NOMO-1 treated with dmso at 0.1 percent for 144 hours (cell line): ENCODE measurements around the gene CTPS2.
"Not testable (repeated sequence)": the region's sequence is repeated elsewhere in the genome, so short reads cannot be mapped to it uniquely, and the experiment has no call there.

Source experiments
- DNase-seq: peaks from one replicate; lab custom pipeline; 2025; ENCODE audit not compliant: unreplicated experiment; lab: John Stamatoyannopoulos, UW

Gene CTPS2, protein sequence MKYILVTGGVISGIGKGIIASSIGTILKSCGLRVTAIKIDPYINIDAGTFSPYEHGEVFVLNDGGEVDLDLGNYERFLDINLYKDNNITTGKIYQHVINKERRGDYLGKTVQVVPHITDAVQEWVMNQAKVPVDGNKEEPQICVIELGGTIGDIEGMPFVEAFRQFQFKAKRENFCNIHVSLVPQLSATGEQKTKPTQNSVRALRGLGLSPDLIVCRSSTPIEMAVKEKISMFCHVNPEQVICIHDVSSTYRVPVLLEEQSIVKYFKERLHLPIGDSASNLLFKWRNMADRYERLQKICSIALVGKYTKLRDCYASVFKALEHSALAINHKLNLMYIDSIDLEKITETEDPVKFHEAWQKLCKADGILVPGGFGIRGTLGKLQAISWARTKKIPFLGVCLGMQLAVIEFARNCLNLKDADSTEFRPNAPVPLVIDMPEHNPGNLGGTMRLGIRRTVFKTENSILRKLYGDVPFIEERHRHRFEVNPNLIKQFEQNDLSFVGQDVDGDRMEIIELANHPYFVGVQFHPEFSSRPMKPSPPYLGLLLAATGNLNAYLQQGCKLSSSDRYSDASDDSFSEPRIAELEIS

DNA sequence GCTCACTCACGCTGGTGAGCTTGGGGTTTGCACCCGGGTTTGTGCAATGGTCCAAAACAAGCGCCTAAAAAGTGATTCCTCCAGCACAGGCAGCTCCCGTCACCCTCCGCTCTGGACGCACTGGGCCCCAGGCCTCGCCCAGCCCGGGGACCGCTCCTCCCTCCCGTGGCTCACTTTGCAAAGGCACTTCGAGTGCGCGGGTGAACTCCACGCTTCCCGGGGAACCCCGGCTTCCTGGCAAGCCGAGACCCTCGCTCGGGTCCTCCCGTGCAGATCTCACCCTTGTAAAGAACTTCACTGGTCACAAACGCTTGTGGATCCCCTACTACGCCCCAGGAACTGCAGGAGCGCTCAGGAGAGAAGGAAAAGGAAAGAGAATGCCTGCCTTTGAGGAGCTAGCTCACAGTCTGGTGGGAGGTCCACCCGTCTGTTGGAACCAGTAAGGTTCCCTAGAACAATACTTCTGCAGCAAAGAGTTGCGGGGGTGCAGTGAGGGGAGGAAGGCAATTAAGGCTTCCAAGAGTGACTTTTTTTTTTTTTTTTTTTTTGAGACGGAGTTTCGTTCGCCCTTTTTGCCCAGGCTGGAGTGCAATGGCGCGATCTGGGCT lies at the start of gene CTPS2:
Gene CTPS2, minus strand, starts transcription at position 122 of the 608 bp plus-strand sequence. CDS start 9,767 bp downstream, outside the sequence.
- peak; percentile 85 for DNase-seq

DNA sequence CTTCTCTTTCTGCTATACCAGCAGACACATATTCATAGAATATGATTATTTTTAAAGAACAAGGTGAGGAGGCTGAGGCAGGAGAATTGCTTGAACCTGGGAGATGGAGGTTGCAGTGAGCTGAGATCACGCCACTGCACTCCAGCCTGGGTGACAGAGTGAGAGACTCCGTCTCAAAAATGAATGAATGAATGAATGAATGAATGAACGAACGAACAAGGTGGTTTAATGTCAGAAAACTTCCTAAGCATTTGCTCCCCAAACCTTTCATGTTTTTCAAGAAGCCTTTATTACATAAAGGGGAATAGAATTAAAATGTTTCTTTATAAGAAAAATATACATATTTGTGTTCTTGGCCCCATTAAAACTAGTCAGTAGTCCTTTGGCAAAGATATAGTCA lies 49.0 kb upstream of the CTPS2 start:
- DNase-seq, result not testable (repeated sequence)

DNA sequence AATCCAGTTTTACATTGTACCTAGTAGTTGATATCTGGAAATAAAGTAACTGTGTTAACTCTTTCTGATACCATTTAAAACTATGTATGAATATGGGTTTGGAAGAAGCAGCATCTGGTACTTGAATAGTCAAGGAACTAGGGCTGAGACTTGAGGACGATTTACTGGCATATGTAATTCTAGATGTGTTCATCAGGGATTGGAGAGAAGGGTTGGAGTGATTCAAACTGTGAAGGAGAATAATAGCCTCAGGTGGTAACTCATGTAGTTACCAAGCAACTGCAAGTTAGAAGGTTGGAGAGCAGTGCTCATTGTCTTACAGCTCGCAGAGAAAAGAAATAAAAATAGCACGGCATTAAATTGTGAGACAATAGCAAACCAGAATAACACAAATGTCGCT lies 44.3 kb upstream of the CTPS2 start:
- no peak for DNase-seq

DNA sequence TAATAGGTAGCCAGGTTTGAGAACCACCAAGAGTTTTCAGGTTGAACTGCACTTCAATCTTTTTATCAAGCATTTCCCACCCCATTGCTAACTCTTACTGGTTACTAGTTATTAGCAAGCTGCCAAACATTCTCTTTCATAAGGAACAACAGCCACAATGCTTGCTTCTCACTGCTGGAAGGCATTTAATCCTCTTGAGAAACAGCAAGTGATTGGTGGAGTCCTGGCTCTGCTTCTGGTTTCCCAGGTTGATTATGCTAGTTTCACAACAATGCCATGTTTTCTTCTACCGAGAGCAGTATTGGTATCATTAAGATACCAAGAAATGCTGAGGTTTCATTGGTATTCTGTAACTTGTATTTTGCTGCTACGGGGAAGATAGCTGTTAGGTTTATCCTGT lies 41.5 kb upstream of the CTPS2 start:
- no peak for DNase-seq

DNA sequence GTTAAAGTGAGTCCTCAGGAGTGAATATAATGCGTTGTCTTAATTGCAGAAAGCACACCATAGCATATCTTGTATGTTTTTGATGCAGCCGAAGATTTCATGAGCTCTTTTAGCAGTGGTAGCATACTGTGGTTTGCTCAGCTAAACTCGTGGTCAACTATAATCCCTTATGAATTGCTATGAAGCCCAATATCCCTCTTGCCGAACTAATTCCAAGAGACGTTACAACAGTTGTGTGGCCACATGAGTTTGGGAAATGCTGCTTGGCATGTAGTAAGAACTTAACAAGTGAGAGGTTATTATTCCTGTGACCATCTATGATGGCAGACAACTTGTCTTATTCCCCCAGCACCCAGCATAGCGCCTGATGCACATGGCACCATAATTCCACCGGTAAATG lies 37.7 kb upstream of the CTPS2 start:
- DNase-seq, result no peak

DNA sequence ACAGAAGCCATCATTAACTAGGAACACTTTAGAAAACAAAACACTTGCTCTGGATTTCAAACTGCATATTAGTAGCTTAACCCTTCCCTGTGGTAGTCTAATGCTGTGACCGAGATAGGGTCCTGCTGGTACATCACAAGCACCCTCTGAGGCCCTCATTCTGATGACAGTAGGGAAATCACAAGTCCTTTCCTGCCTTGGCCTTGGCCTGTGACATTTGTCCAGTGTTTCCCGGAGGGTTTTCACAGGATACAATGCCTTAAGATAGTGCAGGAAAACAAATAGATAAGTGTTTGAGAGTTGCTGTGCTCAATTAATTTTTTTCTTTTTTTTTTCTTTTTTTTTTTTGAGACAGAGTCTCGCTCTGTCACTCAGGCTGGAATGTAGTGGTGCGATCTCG lies 36.0 kb upstream of the CTPS2 start:
- no peak for DNase-seq

DNA sequence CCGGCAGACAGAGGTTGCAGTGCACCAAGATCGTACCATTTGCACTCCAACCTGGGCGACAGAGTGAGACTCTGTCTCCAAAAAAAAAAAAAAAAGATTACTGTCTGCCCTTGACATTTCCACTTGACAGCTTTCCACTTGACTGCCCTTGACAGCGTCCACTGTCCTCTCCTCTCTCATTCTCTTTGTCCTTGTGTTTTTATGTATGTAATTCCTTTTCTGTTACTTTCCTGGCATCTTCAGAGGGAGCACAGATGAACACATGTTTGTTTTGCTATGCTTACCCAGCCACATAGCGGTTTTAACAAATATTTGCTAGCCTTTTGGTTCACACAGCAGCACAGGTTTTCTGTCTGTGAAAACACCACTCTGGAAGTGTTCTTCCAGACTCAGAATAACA lies 33.2 kb upstream of the CTPS2 start:
- no peak for DNase-seq

DNA sequence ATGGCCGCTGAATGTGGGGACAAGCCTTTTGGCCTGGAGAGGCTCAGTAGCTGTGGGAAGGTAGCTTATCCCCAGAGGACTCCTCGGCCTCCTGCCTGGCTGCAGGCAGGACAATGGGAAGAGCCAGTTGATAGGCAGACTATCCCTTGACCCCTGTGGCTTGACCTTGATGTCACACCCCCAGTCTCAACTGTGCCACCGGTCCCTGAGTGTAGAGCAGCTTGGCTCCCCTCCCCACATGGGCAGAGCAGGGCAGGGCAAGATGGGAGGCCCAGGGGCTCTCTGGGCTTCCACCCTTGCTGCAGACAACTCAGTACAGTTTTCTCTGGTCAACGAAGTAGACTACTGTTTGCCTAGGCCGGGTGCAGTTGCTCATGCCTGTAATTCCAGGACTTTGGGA lies 32.6 kb upstream of the CTPS2 start:
- no peak for DNase-seq

DNA sequence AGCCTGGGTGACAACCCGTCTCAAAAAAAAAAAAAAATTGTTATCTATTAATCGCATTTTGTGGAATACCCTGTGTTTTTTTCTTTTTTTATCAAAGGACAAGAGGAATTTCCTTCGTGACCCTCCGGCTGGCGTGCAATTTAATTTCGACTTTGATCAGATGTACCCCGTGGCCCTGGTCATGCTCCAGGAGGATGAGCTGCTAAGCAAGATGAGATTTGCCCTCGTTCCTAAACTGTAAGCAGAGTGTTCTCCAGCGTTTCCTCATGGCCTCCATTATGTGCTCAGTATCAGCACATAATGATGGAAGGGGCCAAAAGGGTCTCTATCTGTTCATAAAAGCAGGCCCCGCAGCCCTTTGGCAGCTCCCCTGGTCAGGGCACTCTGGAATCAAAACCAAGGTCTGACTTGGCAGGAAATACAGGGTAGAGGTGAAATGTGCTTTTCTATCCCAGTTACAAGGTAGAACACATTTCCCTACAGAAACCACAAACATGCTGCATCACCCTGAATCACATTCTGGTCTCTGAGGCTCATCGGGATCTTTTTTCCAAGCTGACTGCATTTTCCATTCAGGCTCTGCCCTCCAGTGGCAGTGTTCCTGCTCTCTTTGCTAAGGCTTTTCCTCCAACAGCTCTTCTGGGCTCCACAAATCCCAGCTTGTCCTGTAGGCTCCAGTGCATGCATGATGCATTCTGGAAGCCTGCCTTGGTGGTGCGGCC lies 31.3 kb upstream of the CTPS2 start:
- no peak for DNase-seq

DNA sequence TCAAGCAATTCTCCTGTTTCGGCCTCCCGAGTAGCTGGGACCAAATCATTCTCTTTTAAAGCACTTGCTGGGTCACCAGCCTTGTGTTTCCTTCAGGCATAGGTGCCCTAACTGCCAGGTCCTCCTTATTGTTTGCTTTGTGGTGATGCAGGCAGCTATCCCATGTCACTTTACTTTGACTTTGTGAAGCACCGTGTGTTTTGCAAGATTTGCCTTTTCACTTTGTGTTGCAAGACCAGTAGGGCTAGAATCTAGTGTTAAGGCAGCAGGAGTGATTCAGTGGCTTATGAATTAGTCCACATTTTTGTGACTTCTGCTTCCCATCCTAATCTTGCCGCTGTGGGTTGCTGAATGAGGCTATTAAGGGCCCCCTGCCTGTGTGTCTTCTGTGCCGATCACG lies 27.1 kb upstream of the CTPS2 start:
- peak; percentile 65 for DNase-seq

DNA sequence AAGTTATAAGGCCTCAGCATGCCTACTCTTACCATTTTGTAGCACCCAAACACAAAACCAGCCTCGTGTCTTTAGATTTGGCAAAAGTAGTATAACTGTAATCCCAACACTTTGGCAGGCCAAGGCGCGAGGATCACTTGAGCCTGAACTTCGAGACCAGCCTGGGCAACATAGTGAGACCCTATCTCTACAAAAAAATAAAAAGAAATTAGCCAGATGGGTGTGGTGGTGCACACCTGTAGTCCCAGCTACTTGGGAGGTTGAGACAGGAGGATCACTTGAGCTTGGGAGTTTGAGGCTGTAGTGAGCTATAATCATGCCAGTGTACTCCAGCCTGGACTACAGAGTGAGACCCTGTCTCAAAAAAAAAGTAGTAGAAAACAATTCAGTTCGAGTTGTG lies 24.6 kb upstream of the CTPS2 start:
- DNase-seq, result no peak

DNA sequence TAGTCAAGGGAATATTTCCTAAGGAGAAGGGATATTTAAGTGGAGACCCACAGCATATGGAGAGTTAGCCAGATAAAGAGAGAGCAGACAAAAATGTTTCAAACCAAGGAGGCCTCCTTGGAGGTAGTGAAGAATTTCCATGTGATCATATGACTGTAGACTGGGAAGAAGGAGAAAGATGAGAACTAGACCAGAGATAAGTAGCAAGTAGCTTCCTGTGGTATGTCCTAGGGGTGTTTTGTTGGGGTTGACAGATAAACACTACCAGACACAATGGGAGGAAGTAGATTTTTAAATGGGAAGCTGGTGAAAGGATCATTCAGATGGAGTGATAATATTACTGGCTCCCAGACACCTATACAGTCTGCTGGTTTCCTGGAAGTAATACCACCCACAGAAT lies 20.5 kb upstream of the CTPS2 start:
- no peak for DNase-seq

DNA sequence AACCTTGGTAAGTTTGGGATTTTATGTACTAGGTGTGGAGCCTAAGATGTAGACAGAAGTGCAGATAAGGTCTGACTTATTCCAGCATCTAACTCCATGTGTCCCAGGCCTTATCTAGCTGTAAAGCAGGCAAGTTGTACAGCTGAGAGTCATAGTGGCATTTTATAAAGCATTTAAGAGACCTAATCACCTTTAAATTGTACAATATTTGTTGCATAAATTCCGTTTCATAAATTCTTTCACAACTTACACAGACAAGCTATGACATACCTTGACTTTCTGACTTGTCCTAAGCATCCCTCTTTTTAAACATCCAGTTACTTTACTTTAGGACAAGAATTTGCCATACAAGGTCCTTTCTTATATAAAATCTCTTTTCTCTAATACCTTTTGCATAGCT lies 18.0 kb upstream of the CTPS2 start:
- no peak for DNase-seq

DNA sequence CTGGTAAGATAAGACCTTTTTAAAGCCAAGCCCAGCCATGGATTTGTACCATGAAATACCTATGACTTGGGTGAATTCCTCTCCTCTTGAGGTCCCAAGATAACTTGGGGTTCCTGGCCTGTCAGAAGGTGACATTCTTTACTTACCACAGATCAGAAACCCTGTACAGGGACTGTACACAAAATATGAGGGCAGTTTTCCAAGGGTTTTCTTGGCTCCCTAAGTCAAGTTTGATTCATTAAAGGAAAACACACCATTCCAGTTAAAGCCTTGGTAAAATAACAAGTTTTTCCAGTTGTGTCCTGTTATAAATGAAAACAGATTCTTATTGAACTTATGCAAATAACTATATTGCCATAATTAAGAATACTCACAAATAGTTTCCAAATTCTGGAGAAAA lies 15.2 kb upstream of the CTPS2 start:
- DNase-seq, result no peak

DNA sequence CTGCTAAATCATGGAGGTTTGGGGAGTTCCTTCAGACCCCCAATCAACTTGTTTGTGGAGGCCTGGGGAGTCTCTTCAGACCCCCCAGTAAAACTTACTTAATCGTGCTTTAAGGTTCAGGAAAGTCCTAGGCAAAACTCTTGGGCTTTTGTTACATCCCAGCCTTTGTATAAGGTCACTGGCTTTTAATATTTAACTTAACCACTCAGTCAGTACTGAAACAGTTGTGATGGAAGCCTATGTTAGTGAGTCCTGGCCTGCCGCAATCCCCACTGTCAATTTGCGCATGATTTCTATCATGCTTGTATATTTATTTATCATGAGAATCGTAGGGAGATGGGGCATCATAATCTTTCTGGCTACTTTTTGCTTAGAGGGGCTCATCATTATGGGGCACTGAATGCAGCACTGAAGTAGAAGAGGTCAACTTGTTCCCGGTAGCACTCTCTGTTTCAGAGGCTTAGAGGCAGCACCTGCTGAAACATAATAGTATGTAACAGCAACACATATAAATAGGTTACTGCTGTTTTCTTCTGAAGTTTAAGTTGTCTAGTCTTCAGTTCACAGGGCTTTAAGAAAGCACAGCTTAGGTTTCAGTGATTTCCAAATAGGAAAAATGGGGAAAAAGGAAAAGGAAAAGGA lies 14.0 kb upstream of the CTPS2 start:
- not testable (repeated sequence) for DNase-seq

DNA sequence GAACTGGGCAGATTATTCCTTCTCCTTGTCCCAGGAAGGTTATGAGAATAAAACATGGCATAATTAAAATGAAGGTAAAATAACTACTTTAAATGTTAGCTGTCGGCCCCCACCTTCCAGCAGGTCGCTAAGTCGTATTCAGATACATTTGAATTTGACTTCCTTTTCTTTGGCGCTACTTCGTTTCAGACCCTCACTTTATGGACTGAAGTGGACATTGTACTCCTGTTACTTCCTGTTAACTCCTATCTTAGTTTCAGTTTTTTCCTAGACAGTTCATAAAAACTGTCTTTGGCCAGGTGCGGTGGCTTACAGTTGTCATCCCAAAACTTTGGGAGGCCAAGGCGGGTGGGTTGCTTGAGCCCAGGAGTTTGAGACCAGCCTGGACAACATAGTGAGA lies 12.6 kb upstream of the CTPS2 start:
- no peak for DNase-seq

DNA sequence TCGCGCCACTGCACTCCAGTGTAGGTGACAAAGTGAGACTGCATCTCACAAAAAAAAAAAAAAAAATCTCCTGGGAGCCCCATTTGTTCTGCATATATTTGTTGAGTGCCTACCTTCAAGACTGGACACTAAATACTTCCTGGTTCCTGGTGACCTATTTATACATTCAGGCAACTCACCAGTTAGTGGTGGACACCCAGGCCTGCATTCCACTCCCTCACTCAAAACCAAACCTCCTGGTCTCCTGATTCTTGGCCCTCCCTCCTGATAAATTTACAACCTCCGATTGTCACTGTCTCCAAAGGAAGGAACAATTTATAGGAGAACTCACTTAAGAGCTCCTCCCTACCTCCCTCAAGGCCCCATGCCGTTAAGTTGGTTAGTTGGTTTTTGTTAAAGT lies 10.0 kb upstream of the CTPS2 start:
- no peak for DNase-seq

DNA sequence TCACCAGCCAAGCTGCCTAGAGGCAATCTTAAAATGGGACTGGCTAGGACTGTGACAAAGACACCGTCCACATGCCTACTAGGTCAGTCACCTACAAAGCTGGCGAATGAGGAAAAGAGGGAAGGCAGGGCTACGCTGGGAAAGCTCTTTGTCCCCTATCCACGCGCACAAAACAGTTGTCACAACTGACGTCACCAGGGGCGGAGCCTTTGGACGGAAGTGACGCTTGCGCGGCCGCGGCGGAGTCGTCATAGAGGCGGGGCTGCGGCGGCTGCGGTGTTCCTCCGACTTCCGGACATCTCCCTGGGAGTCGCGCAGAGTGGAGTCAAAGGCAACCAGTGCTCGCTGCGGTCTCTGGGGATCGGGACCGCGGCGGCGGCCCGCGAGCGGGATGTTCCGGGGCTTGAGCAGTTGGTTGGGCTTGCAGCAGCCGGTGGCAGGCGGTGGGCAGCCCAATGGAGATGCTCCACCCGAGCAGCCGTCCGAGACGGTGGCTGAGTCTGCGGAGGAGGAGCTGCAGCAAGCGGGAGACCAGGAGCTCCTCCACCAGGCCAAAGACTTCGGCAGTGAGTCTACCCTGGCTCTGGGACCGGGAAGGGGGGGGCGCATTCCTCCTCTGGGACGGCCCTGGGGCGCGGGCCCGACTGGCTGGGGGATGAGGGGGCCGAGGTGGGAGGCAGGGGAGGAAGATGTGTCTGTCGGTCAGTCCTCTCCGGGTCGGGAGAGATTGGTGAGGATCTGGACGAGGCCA lies 7.0 kb upstream of the CTPS2 start, which contains the start of gene SYAP1:
Gene SYAP1, plus strand, starts transcription at position 279 of the 751 bp plus-strand sequence. Its CDS starts 113 bp downstream, at position 392.
- peak; percentile 89 for DNase-seq

DNA sequence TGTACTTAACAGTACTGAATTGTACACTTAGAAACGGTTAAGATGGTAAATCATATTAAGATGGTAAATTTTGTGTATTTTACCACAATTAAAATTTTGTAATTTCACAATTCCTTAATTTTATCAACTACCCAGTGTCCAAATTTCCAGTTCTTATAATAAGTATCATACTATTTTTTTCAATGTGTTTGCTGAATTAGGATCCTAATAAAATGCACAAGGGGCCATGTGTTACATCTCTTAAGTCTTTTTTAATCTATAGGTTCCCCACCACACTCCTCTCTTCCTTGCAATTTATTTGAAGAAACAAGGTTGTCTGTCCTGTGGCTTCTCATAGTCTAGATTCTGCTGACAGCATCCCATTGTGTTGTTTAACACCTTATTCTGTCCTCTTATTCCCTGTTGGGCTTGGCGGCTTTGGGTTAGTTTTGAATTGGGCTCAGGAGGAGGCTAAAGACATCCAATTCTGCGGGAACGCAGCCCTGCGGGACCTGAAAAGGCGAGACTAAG lies 6.4 kb upstream of the CTPS2 start:
- no peak for DNase-seq

DNA sequence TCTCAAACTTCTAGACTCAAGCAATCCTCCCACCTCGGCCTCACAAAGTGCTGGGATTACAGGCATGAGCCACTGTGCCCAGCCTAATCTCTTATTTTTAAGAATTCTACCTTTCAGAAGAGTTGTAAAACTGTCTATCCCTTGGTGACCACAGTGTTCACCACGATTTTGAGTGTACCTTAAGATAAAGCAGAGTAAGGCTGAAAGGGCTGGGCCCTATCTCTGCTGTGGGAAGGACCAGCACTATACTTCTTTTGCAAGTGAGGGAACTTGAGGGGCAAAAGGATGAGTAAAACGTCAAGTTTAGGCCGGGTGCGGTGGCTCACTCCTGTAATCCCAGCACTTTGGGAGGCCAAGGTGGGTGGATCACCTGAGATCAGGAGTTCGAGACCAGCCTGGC lies 4.0 kb upstream of the CTPS2 start:
- DNase-seq, result not testable (repeated sequence)
